ENCODE results near the gene MYO1D.

Gene MYO1D

DNA sequence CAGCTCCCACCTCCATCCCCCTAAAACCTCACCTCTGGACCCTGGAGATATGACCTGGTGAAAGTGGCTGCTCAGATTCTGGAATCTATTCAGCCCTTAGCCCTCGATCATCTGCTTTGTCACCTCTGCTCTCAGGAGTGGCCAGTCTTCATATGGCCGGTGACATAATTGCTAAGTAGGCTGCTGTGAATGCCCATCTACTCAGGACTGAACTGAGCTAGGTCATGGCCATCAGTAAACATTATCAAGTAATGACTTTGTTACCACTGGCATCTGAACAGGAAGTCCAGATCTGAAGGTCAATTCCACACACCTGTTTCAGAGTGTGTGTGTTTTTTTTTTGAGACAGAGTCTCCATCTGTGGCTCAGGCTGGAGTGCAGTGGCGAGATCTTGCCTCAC, 311.5 kb downstream of the MYO1D start:
- in situ Hi-C loops (cut with HindIII; ENCODE audit: low pct_ligation_motif_present, low sequenced_read_pairs) = no loop called here
- no peak overlapping the region for H3K4me3 ChIP-seq (ENCODE audit: low read depth, low read length)
- TF ChIP-seq, protein P1, sequence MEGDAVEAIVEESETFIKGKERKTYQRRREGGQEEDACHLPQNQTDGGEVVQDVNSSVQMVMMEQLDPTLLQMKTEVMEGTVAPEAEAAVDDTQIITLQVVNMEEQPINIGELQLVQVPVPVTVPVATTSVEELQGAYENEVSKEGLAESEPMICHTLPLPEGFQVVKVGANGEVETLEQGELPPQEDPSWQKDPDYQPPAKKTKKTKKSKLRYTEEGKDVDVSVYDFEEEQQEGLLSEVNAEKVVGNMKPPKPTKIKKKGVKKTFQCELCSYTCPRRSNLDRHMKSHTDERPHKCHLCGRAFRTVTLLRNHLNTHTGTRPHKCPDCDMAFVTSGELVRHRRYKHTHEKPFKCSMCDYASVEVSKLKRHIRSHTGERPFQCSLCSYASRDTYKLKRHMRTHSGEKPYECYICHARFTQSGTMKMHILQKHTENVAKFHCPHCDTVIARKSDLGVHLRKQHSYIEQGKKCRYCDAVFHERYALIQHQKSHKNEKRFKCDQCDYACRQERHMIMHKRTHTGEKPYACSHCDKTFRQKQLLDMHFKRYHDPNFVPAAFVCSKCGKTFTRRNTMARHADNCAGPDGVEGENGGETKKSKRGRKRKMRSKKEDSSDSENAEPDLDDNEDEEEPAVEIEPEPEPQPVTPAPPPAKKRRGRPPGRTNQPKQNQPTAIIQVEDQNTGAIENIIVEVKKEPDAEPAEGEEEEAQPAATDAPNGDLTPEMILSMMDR (IDR thresholded peaks at IDR 0.05; ENCODE audit: low read depth, low read length, missing control alignments) = no peak
- no peak for DNase-seq
- H3K36me3 ChIP-seq (replicated peaks) = no peaks in the 10 kb centered on the region
- H3K27me3 ChIP-seq (replicated peaks) = no peaks in the 10 kb centered on the region
- no peak overlapping the region for H3K27ac ChIP-seq

DNA sequence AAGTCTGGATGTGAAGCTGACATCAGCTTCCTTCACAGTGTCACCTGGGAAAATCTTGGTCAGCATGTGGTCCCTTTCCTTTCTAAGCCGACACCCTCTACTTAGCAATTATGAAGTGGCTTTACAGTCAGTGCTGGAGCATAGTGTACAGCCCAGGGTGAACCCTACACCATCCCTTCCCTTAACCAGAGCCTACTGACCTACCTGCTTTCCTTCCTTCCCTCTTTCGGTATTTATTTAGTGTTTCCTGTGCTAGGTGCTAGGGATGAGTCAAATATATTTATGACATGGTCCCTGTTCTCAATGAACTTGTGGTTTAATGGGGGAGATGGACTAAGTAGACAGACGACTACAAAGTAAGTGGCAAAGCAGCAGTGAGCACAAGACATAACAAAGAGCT, 312.6 kb downstream of the MYO1D start:
- DNase-seq = no peak
- TF ChIP-seq, protein P1 (IDR thresholded peaks at IDR 0.05; ENCODE audit: low read depth, low read length, missing control alignments) = no peak

GRCh38 chr17:32563583-32563982, 313.3 kb downstream of the MYO1D start:
- no peak overlapping the region for H3K27ac ChIP-seq

More for the DNA sequence above, 312.6 kb downstream of the MYO1D start:
- H3K4me3 ChIP-seq (ENCODE audit: low read depth, low read length) = no peak overlapping the region
- no peaks in the 10 kb centered on the region for H3K36me3 ChIP-seq (replicated peaks)
- no peak overlapping the region for H3K27ac ChIP-seq
- H3K27me3 ChIP-seq (replicated peaks) = no peaks in the 10 kb centered on the region
- in situ Hi-C loops (cut with HindIII; ENCODE audit: low pct_ligation_motif_present, low sequenced_read_pairs) = no loop called here

GRCh38 chr17:32558997-32559650, 317.8 kb downstream of the MYO1D start:
- in situ Hi-C loops (cut with HindIII; ENCODE audit: low pct_ligation_motif_present, low sequenced_read_pairs) = no loop called here
- no peak overlapping the region for H3K4me3 ChIP-seq (ENCODE audit: low read depth, low read length)
- TF ChIP-seq, protein P1 (IDR thresholded peaks at IDR 0.05; ENCODE audit: low read depth, low read length, missing control alignments) = no peak
- no peak for DNase-seq
- H3K36me3 ChIP-seq (replicated peaks) = no peaks in the 10 kb centered on the region
- H3K27ac ChIP-seq = no peak overlapping the region
- no peaks in the 10 kb centered on the region for H3K27me3 ChIP-seq (replicated peaks)

More at GRCh38 chr17:32563583-32563982, 313.3 kb downstream of the MYO1D start:
- in situ Hi-C loops (cut with HindIII; ENCODE audit: low pct_ligation_motif_present, low sequenced_read_pairs) = no loop called here
- Histone ChIP-seq H3K36me3 (replicated peaks) (no peaks in the 10 kb centered on the region), H3K27me3 (replicated peaks) (no peaks in the 10 kb centered on the region), H3K4me3 (ENCODE audit: low read depth, low read length) (no peak overlapping the region)
- TF ChIP-seq, protein P1 (IDR thresholded peaks at IDR 0.05; ENCODE audit: low read depth, low read length, missing control alignments) = no peak
- no peak for DNase-seq

DNA sequence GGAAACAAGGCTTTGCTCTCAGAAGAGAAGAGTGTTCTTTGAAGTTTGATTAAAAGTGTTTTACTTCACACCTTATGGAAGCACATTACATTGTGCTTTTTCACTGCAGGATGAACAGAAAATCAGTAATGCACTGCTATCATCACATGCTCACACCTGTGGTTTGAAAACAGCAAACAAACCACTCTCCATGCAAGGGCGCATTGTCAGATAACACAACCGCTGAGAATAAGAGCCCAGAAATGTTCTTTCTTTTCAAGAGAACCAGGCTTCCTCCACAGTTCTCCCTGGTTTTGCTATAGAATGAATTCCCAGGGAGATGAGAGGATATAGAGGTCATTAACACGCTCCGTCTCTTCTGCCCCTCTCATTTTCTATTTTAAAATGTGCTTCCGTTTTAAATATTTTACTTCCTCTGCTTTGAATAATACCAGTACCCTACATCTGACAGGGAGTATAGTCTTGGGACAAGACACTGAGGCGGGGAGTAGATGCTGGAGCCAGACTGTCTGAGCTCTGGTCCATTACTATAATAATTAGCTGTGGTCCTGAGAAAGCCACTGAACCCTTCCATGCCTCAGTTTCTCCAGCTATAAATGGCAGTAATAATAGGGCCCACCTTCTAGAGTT, 318.5 kb downstream of the MYO1D start:
- Histone ChIP-seq H3K27me3 (replicated peaks) (no peaks in the 10 kb centered on the region), H3K4me3 (ENCODE audit: low read depth, low read length) (no peak overlapping the region), H3K36me3 (replicated peaks) (no peaks in the 10 kb centered on the region), H3K27ac (no peak overlapping the region)
- no peak for DNase-seq
- in situ Hi-C loops (cut with HindIII; ENCODE audit: low pct_ligation_motif_present, low sequenced_read_pairs) = no loop called here
- TF ChIP-seq, protein P1 (IDR thresholded peaks at IDR 0.05; ENCODE audit: low read depth, low read length, missing control alignments) = no peak

All from brain microvascular endothelial cell (primary cell).